ENCODE data around the gene C16orf90.
"Not testable (repeated sequence)": the region's sequence is repeated elsewhere in the genome, so short reads cannot be mapped to it uniquely, and the experiment has no call there.

The C16orf90 gene

GRCh38 chr16:3482659-3483241 is 12.5 kb downstream of the C16orf90 start:
- no peak for DNase-seq

GRCh38 chr16:3481696-3482658 is 13.3 kb downstream of the C16orf90 start:
- DNase-seq = no peak

- no peak for DNase-seq
These were observed 14.2 kb downstream of the C16orf90 start for GRCh38 chr16:3480901-3481695.

GRCh38 chr16:3479654-3480216 is 15.6 kb downstream of the C16orf90 start:
- no peak for DNase-seq

GRCh38 chr16:3478242-3478925 is 16.9 kb downstream of the C16orf90 start:
- DNase-seq = no peak

GRCh38 chr16:3476409-3476808 is 18.9 kb downstream of the C16orf90 start:
- DNase-seq = no peak

- DNase-seq = no peak
These were observed 19.5 kb downstream of the C16orf90 start for GRCh38 chr16:3475604-3476375.

- DNase-seq = not testable (repeated sequence)
These were observed 20.4 kb downstream of the C16orf90 start for GRCh38 chr16:3474870-3475269.

GRCh38 chr16:3474136-3474779 is 21.0 kb downstream of the C16orf90 start:
- no peak for DNase-seq

- not testable (repeated sequence) for DNase-seq
These were observed 21.7 kb downstream of the C16orf90 start for GRCh38 chr16:3473596-3473943.

GRCh38 chr16:3472878-3473595 is 22.3 kb downstream of the C16orf90 start:
- no peak for DNase-seq

GRCh38 chr16:3471518-3472176 is 23.6 kb downstream of the C16orf90 start:
- DNase-seq = no peak

- no peak for DNase-seq
These were observed 24.6 kb downstream of the C16orf90 start for GRCh38 chr16:3470723-3471122.

GRCh38 chr16:3469736-3470135 is 25.6 kb downstream of the C16orf90 start:
- no peak for DNase-seq

GRCh38 chr16:3468501-3468900 is 26.8 kb downstream of the C16orf90 start:
- DNase-seq = no peak

- DNase-seq = peak; percentile 17
These were observed 27.4 kb downstream of the C16orf90 start for GRCh38 chr16:3467921-3468320.

GRCh38 chr16:3467182-3467581 is 28.1 kb downstream of the C16orf90 start:
- no peak for DNase-seq

- no peak for DNase-seq
These were observed 29.2 kb downstream of the C16orf90 start for GRCh38 chr16:3465911-3466584.

- DNase-seq = no peak
These were observed 30.0 kb downstream of the C16orf90 start for GRCh38 chr16:3465301-3465700.
